ENCODE measurements around the gene COX20. TPM values are rescaled to one million over a fixed set of nuclear protein-coding genes. Genes with fewer than 3 reads are reported as not detected.

Gene COX20
- total and polyA plus RNA-seq, 8 donors, result 5.5 to 65.7 (median 50.4) TPM

GRCh38 chr1:244860078-244860477, 24.6 kb downstream of the COX20 start:
- peaks cover 37 to 73% (median 57%) of the 10 kb centered on the region in 4 donors for H3K4me1 ChIP-seq
- TF ChIP-seq POLR2AphosphoS5 (IDR thresholded peaks at IDR 0.05) (no peak), EP300 (IDR thresholded peaks at IDR 0.05) (no peak), CTCF (IDR thresholded peaks at IDR 0.05) (no peak), POLR2A (IDR thresholded peaks at IDR 0.05) (no peak)
- peaks cover 52 to 65% (median 58%) of the 10 kb centered on the region in 4 donors for H3K36me3 ChIP-seq
- WGBS, 5 donors, result 39 to 57% (median 46%) methylated on average over 8 to 9 of the region's 9 CpGs
- H3K27me3 ChIP-seq, result no peaks in the 10 kb centered on the region
- no peaks in the 10 kb centered on the region for H3K9me3 ChIP-seq
- DNase-seq, result no peak
- intact Hi-C loops (cut with DNase I; ENCODE audit: low total_unique reads), result no loop called here
- peak overlapping the region in 3 of 4 donors; percentile 72 to 98 (median 87) for H3K4me3 ChIP-seq
- H3K27ac ChIP-seq, result peak overlapping the region in 2 of 5 donors; percentile 7 to 59

- no peak for DNase-seq
- TF ChIP-seq POLR2A (IDR thresholded peaks at IDR 0.05) (no peak), POLR2AphosphoS5 (IDR thresholded peaks at IDR 0.05) (no peak), EP300 (IDR thresholded peaks at IDR 0.05) (no peak), CTCF (IDR thresholded peaks at IDR 0.05) (no peak)
- 0 to 5% (median 2%) methylated on average over 2 of the region's 2 CpGs for WGBS, 5 donors
- peak overlapping the region in 4 of 5 donors; percentile 3 to 100 (median 100) for H3K27ac ChIP-seq
- peak overlapping the region; percentile 72 to 98 (median 80) for H3K4me3 ChIP-seq
- peaks cover 34 to 73% (median 56%) of the 10 kb centered on the region in 4 donors for H3K4me1 ChIP-seq
- intact Hi-C loops (cut with DNase I; ENCODE audit: low total_unique reads), result no loop called here
- peaks cover 43 to 55% (median 49%) of the 10 kb centered on the region in 4 donors for H3K36me3 ChIP-seq
- no peaks in the 10 kb centered on the region for H3K27me3 ChIP-seq
- H3K9me3 ChIP-seq, result no peaks in the 10 kb centered on the region
Observed at GRCh38 chr1:244860914-244861610, 25.6 kb downstream of the COX20 start.

- H3K36me3 ChIP-seq, result peaks cover 36 to 49% (median 42%) of the 10 kb centered on the region in 4 donors
- WGBS, 5 donors, result 1 to 3% (median 2%) methylated on average over 2 of the region's 2 CpGs
- peak overlapping the region in 4 of 5 donors; percentile 99 to 100 (median 100) for H3K27ac ChIP-seq
- intact Hi-C loops (cut with DNase I; ENCODE audit: low total_unique reads), result no loop called here
- DNase-seq, result peak in 1 of 2 donors; percentile 44
- H3K27me3 ChIP-seq, result no peaks in the 10 kb centered on the region
- TF ChIP-seq POLR2AphosphoS5 (IDR thresholded peaks at IDR 0.05) (no peak), CTCF (IDR thresholded peaks at IDR 0.05) (no peak), EP300 (IDR thresholded peaks at IDR 0.05) (no peak), POLR2A (IDR thresholded peaks at IDR 0.05) (no peak)
- peaks cover 34 to 70% (median 53%) of the 10 kb centered on the region in 4 donors for H3K4me1 ChIP-seq
- H3K9me3 ChIP-seq, result no peaks in the 10 kb centered on the region
- H3K4me3 ChIP-seq, result peak overlapping the region; percentile 72 to 98 (median 80)
Observed at GRCh38 chr1:244861683-244862082, 26.2 kb downstream of the COX20 start.

- no peaks in the 10 kb centered on the region for H3K27me3 ChIP-seq
- no peak for TF ChIP-seq POLR2A (IDR thresholded peaks at IDR 0.05)
- no peak for TF ChIP-seq POLR2AphosphoS5 (IDR thresholded peaks at IDR 0.05)
- no peak for TF ChIP-seq CTCF (IDR thresholded peaks at IDR 0.05)
- no peak for TF ChIP-seq EP300 (IDR thresholded peaks at IDR 0.05)
- no peaks in the 10 kb centered on the region for H3K9me3 ChIP-seq
- peak overlapping the region; percentile 99 to 100 (median 99) for H3K27ac ChIP-seq
- peak overlapping the region; percentile 72 to 98 (median 80) for H3K4me3 ChIP-seq
- DNase-seq, result peak in 1 of 2 donors; percentile 39
- H3K4me1 ChIP-seq, result peaks cover 33 to 63% (median 50%) of the 10 kb centered on the region in 4 donors
- 0 to 1% (median 1%) methylated on average over 7 of the region's 7 CpGs for whole genome bisulfite sequencing, 5 donors
- intact Hi-C loops (cut with DNase I; ENCODE audit: low total_unique reads), result no loop called here
- H3K36me3 ChIP-seq, result peaks cover 30 to 42% (median 36%) of the 10 kb centered on the region in 4 donors
Observed at GRCh38 chr1:244862354-244862698, 26.9 kb downstream of the COX20 start.

All from stomach (tissue), 9 donors.